ENCODE data around the gene TMEM145. TPM values are rescaled to one million over a fixed set of nuclear protein-coding genes. Genes with fewer than 3 reads are reported as not detected.
A peak's percentile ranks its signal among the peaks of the same experiment; 100 is the strongest.

TMEM145 gene
- total and polyA plus RNA-seq, 9 of the 15 experiments (the other 6 are each of a cell fraction or from before 2014, with no cell fraction given) = 0.80 to 5.5 (median 1.9) TPM; not detected in 3

DNA sequence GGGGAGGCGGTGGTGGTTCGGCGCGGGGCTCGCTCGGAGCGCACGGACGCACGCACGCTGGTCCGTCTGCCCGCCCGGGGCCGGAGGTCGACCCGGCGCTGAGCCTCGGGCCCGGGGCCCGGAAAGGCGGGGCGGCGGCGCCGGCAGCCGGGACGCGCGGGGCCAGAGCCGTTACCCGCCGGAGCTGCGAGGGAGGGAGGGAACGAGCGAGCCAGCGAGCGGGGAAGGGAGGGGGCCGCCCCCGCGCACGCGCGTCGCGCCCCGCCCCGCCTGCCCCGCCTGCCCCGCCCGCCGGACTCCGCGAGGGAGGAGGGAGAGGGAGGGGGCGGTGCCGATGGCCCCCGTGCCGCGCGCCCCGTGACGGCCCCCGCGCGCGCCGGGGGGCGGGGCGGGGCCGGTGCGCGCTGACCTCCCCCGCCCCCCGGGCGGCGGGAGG, 29.0 kb upstream of the TMEM145 start (continued):
- TF ChIP-seq ZMIZ1 (IDR thresholded peaks at IDR 0.05; ENCODE audit: low read depth in 2 of 2, low read length in 2 of 2) (no peak), ATF1 (CRISPR knock-in tag; IDR thresholded peaks at IDR 0.05) (no peak), ATF1 (tag; IDR thresholded peaks at IDR 0.05) (no peak), MAZ (CRISPR knock-in tag; conservative IDR thresholded peaks at IDR 0.05 in 1 of 2, IDR thresholded peaks at IDR 0.05 in 1 of 2) (peak; percentile 54 to 94), KAT2B (IDR thresholded peaks at IDR 0.05; ENCODE audit: low read depth, low read length) (no peak), ZNF785 (CRISPR knock-in tag; IDR thresholded peaks at IDR 0.05) (no peak), ZBTB5 (IDR thresholded peaks at IDR 0.05) (no peak), ZNF408 (CRISPR knock-in tag; IDR thresholded peaks at IDR 0.05; ENCODE audit: low read depth) (no peak), CBFA2T3 (IDR thresholded peaks at IDR 0.05) (no peak), NR1H2 (CRISPR knock-in tag; IDR thresholded peaks at IDR 0.05) (no peak), ATF2 (CRISPR knock-in tag; IDR thresholded peaks at IDR 0.05) (no peak), BDP1 (IDR thresholded peaks at IDR 0.05; ENCODE audit: insufficient read depth, insufficient read length) (no peak), ZNF518B (CRISPR knock-in tag; IDR thresholded peaks at IDR 0.05) (no peak), GABPA (tag; conservative IDR thresholded peaks at IDR 0.05; ENCODE audit: low read depth) (peak; percentile 37; the same call in 1 of the 2 replicates), RB1 (IDR thresholded peaks at IDR 0.05; ENCODE audit: low read depth) (peak; percentile 81; the same call in 1 of the 2 replicates)
- TF ChIP-seq, protein P1, sequence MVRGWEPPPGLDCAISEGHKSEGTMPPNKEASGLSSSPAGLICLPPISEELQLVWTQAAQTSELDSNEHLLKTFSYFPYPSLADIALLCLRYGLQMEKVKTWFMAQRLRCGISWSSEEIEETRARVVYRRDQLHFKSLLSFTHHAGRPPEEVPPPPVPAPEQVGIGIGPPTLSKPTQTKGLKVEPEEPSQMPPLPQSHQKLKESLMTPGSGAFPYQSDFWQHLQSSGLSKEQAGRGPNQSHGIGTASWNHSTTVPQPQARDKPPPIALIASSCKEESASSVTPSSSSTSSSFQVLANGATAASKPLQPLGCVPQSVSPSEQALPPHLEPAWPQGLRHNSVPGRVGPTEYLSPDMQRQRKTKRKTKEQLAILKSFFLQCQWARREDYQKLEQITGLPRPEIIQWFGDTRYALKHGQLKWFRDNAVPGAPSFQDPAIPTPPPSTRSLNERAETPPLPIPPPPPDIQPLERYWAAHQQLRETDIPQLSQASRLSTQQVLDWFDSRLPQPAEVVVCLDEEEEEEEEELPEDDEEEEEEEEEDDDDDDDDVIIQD (CRISPR knock-in tag; IDR thresholded peaks at IDR 0.05) = no peak

Data from K562 (cell line).